HG03097 (cell line): ENCODE measurements around the gene CWC15.
A peak's percentile ranks its signal among the peaks of the same experiment; 100 is the strongest.
"Not testable (repeated sequence)": the region's sequence is repeated elsewhere in the genome, so short reads cannot be mapped to it uniquely, and the experiment has no call there.

ENCODE experiments used
- ATAC-seq: cut with Tn5 transposase; IDR thresholded peaks from one replicate; pipeline ENCODE4 v1.9.1; 2021; ENCODE audit not compliant: unreplicated experiment, low FRiP score

Gene CWC15

GRCh38 chr11:94973099-94973968 is at the start of gene CWC15, which contains the start of gene KDM4D:
Gene CWC15 (minus strand): TSS chr11:94973556. CDS start chr11:94972185, 1,371 bp downstream.
Gene KDM4D (plus strand): TSS chr11:94973709. CDS start chr11:94997373, 23,664 bp downstream.
- peak; percentile 100 for ATAC-seq

- not testable (repeated sequence) for ATAC-seq
These were observed 48.1 kb upstream of the CWC15 start for GRCh38 chr11:95021468-95021867.

- ATAC-seq, result no peak
These were observed 42.8 kb upstream of the CWC15 start for GRCh38 chr11:95016139-95016538.

- no peak for ATAC-seq
These were observed 40.9 kb upstream of the CWC15 start for GRCh38 chr11:95014184-95014821.

DNA sequence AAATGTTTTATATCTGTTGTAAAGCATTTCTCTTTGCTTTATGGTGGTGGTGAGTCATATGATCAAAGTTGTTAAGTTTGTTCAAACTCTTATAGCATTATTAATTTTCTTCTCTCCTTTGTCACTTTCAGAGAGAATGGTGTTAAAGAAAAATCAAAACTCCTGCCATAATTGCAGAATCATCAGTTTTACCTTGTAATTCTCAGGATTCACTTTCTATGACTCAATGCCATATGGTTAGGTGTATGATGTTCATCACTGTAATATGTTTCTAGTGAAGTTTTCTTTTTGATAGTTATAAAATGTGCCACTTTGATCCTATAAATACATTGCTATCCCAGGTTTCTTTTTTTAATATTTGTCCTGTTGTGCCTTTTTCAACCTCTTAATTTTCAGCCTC is 38.0 kb upstream of the CWC15 start:
- no peak for ATAC-seq

- no peak for ATAC-seq
These were observed 32.3 kb upstream of the CWC15 start for GRCh38 chr11:95005642-95006041.

GRCh38 chr11:95003716-95004115 is 30.4 kb upstream of the CWC15 start:
- no peak for ATAC-seq

DNA sequence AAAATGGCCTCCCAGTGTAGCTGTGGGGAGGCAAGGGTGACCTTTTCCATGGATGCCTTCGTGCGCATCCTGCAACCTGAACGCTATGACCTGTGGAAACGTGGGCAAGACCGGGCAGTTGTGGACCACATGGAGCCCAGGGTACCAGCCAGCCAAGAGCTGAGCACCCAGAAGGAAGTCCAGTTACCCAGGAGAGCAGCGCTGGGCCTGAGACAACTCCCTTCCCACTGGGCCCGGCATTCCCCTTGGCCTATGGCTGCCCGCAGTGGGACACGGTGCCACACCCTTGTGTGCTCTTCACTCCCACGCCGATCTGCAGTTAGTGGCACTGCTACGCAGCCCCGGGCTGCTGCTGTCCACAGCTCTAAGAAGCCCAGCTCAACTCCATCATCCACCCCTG is 24.9 kb upstream of the CWC15 start:
- ATAC-seq, result no peak

- ATAC-seq, result no peak
These were observed 24.1 kb upstream of the CWC15 start for GRCh38 chr11:94997437-94997836.

GRCh38 chr11:94993400-94993943 is 20.1 kb upstream of the CWC15 start:
- ATAC-seq, result no peak

DNA sequence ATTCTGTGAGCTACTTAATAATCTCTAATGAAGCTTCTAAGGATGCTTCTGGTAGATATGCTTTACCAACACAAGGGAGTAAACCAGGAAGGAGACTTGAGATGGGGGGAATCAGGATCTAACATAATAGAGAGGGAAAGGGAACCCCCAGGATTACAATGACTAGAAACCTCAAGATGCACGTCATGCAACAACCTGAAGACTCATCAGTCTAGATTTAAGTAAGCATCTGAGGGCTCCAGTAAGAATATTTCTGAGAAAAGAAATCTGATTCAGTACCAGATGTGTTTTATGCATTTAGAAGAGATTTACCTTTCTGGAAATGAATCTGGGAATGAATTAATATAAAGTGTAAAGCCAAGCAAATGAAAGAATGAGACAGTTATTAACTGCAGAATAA is 15.4 kb upstream of the CWC15 start:
- no peak for ATAC-seq

DNA sequence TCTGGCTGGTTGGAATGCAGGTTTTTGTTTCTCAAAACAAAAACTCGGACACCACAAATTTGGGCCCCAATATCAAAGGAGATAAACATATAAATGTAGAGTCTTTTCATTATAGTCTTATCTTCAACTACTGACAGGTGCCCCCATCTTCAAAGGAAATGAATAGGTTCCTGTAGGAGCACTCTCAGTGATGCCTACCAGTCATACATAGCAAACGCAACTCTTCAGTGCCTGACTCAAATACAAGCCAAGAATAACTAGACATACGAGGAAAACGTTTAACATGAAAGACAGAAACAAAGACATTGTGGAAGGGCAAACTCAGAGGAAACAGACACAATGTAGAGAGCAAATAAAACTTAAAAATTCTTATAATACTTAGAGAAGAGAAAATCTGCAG is 14.0 kb upstream of the CWC15 start:
- no peak for ATAC-seq

- no peak for ATAC-seq
These were observed 2.2 kb upstream of the CWC15 start for GRCh38 chr11:94975599-94975998.

GRCh38 chr11:94974178-94974577 is 822 bp upstream of the CWC15 start:
- no peak for ATAC-seq

DNA sequence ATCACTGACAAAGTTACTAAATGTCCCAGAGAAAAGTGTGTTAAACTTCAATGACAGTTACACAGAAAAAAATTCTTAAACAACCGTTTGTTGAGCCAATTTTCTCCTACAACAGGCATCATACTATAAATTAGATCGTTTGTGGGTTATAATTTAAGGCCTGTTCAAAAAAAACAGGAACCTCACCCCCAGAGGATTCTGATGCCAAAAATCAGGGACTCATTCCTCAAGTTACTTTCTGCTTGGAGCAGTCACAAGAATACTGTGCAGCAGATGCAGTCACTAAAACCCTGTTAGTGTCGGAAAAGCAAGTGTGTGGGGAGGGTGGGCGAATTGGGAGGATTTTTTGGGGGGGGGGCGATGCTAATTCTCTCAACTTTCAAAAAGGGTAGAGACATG is 657 bp downstream of the CWC15 start:
- ATAC-seq, result no peak

DNA sequence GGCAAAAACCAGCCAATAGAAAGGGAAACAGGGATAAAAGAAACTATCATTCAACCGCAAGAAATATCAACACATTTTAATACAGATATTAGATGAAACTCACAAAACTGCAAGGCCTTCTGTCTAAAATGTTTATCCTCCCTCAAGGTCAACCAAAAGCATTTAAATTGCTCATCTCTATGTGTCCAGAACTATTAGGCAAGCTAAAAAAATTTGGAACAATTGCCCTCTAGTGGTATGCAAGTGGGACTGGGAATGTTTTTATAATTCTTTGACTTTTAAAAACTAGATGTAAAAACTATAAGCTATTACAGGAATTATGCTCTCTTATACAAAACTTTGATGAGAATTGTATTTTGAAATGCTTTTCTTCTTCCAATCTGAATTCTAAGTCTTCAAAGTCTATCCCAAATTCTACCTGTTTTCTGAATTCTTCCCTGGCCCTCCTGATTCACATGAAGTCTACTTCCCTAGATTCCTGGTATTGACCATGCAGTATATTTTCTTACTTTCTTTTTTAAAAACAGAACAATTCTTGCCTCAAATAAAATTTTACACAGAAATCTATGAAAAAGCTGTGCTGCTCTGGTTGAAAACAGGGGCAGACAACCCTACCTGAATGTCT is 4.9 kb downstream of the CWC15 start:
- no peak for ATAC-seq

GRCh38 chr11:94964934-94965333 is 8.4 kb downstream of the CWC15 start:
- ATAC-seq, result no peak

DNA sequence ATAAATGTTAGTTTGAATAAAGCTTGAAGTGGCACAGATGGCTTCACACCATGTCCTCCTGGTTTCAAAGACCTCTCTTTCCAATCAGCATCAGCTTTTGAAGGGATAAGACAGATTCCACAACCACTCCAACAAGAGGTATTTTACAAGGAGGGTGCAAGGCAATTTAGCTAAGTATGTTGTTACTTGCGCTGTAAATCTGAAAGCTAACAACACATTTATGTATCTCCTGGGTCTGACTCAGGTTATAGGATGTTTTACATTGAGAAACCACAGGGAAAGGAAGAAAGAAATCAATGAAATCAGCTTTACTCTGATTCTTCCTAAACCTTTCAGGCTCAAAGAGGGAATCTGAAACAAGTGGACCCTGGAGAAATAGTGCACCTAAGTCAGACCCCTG is 12.1 kb downstream of the CWC15 start:
- no peak for ATAC-seq

- no peak for ATAC-seq
These were observed 12.9 kb downstream of the CWC15 start for GRCh38 chr11:94960488-94960887.

GRCh38 chr11:94959179-94959578 is 14.2 kb downstream of the CWC15 start:
- no peak for ATAC-seq

DNA sequence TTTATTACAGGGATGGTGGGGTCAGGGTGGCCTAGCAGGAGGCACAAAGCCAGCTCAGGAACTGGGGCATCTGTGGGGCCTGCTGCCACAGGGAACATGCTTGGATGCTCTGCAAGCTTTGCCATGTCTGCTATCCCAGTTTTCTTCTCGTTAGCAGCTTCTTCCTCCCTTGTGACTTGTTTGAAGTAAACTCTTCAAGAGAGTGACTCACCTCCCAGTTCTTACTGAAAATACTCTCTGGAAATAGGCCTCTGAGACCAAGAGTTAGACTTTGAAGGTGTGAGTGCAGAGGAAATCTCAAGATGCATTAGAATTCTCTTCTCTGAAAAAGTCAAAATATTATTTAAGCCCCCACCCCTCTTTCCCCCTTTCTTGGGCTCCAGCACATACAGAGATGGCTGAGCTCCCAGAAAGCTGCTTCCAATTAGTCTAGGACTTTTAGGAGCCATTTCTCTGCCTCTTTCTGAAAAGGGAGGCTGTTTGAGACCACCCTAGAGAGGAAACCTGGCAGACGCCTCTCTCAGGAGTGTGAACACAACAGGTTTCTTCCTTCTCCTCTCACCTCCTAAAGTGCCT is 15.1 kb downstream of the CWC15 start:
- ATAC-seq, result no peak
